H1 (cell line): ENCODE data around the gene ZNF443. TPM values are rescaled to one million over a fixed set of nuclear protein-coding genes. Genes with fewer than 3 reads are reported as not detected.

ENCODE experiments used
- CTCF ChIA-PET: fragments of 300-600 bp; sonication (Branson Sonifier 250); formaldehyde crosslinking; loops from one replicate; lab custom pipeline; 2021; ENCODE audit not compliant: partially characterized antibody; lab: Charles Lee
- POLR2A ChIA-PET: fragments of 300-600 bp; sonication (Branson Sonifier 250); formaldehyde crosslinking; loops from one replicate; lab custom pipeline; 2021; ENCODE audit warnings: inconsistent platforms; ENCODE audit not compliant: partially characterized antibody; lab: Charles Lee
- DNase-seq, 2 experiments: peaks; one replicate each; pipeline versions ENCODE4 v3.0.0 to v3.0.0-alpha.2; 2010 to 2022; ENCODE audit warnings: low spot score in 2 of 2, low read depth in 1 of 2, mixed read lengths in 1 of 2
- FAIRE-seq: peaks from 2 replicates; lab custom pipeline; 2011; peaks lifted over from hg19 to GRCh38; lab: Jason Lieb, UNC
- H2AFZ ChIP-seq: 2 replicates; pipeline ENCODE4 v1.8.1; 2012; ENCODE audit warnings: low read length, inconsistent platforms
- H2AK5ac ChIP-seq: 2 replicates; pipeline ENCODE4 v1.6.1; 2013; ENCODE audit warnings: low read depth, low read length
- H2BK120ac ChIP-seq: replicated peaks from 2 replicates; pipeline ENCODE3; 2013; ENCODE audit warnings: low read depth, low read length, inconsistent platforms
- H2BK12ac ChIP-seq: 2 replicates; pipeline ENCODE4 v1.6.1; 2013; ENCODE audit warnings: low read depth, low read length
- H2BK15ac ChIP-seq: 2 replicates; pipeline ENCODE4 v1.6.1; 2013; ENCODE audit warnings: low read length
- H2BK20ac ChIP-seq: 2 replicates; pipeline ENCODE4 v1.6.1; 2013; ENCODE audit warnings: low read length
- H2BK5ac ChIP-seq: 2 replicates; pipeline ENCODE4 v1.6.1; 2013; ENCODE audit warnings: low read depth, low read length
- H3K14ac ChIP-seq: 2 replicates; pipeline ENCODE4 v1.6.1; 2013; ENCODE audit warnings: inconsistent platforms; ENCODE audit not compliant: insufficient read length
- H3K18ac ChIP-seq: 2 replicates; pipeline ENCODE4 v1.6.1; 2013; ENCODE audit warnings: low read length; ENCODE audit errors: extremely low read depth
- H3K23ac ChIP-seq: 2 replicates; pipeline ENCODE4 v1.6.1; 2013; ENCODE audit warnings: inconsistent platforms; ENCODE audit not compliant: insufficient read length
- H3K23me2 ChIP-seq: 2 replicates; pipeline ENCODE4 v1.6.1; 2013; ENCODE audit warnings: low read depth, low read length
- H3K27ac ChIP-seq: 2 replicates; pipeline ENCODE4 v1.6.1; 2011; ENCODE audit warnings: low read depth, low read length, inconsistent platforms
- H3K27me3 ChIP-seq, 4 experiments: replicated peaks in 1 of 4; 1 replicate in 1 of 4; 2 replicates in 3 of 4; pipeline versions ENCODE4 v1.6.1 to v1.8.1; 2011 to 2013; ENCODE audit warnings: low read length in 3 of 4, mild to moderate bottlenecking in 3 of 4, inconsistent platforms in 2 of 4, mixed read lengths in 2 of 4, moderate library complexity in 1 of 4; ENCODE audit not compliant: control insufficient read depth in 3 of 4, insufficient read depth in 3 of 4; ENCODE audit errors: extremely low read depth in 1 of 4
- H3K36me3 ChIP-seq, 4 experiments: 2 replicates each; pipeline versions ENCODE4 v1.6.1 to v1.8.1; 2011 to 2013; ENCODE audit warnings: mild to moderate bottlenecking in 4 of 4, low read length in 3 of 4, moderate library complexity in 2 of 4, control low read depth in 1 of 4, inconsistent platforms in 1 of 4; ENCODE audit not compliant: insufficient read depth in 4 of 4, control insufficient read depth in 2 of 4
- H3K4ac ChIP-seq: replicated peaks from 2 replicates; pipeline ENCODE3; 2013; ENCODE audit warnings: low read length, low read depth, mixed read lengths, inconsistent platforms; ENCODE audit not compliant: insufficient read length
- H3K4me1 ChIP-seq, 4 experiments: replicated peaks in 1 of 4; 1 replicate in 1 of 4; 2 replicates in 3 of 4; pipeline versions ENCODE4 v1.6.1 to v1.8.1; 2011 to 2013; ENCODE audit warnings: low read length in 3 of 4, inconsistent platforms in 2 of 4, mixed read lengths in 1 of 4; ENCODE audit not compliant: insufficient read depth in 4 of 4, control insufficient read depth in 3 of 4
- H3K4me2 ChIP-seq, 2 experiments: 2 replicates each; pipeline versions ENCODE4 v1.6.1 to v1.8.1; 2011 to 2013; ENCODE audit warnings: low read depth in 2 of 2, low read length in 2 of 2, control low read depth in 1 of 2, inconsistent platforms in 1 of 2, mild to moderate bottlenecking in 1 of 2; ENCODE audit not compliant: insufficient read depth in 1 of 2
- H3K4me3 ChIP-seq, 4 experiments: fragments of 200-600, 300-600 bp in 1 of 4; sonication (generic), shearing (Covaris generic), sonication (Bioruptor Twin) in 1 of 4; 2 replicates each; pipeline versions ENCODE4 v1.5.1 to v1.8.1; 2011 to 2016; ENCODE audit warnings: low read length in 4 of 4, low read depth in 3 of 4, control low read depth in 2 of 4, inconsistent platforms in 2 of 4, mild to moderate bottlenecking in 2 of 4, mixed read lengths in 1 of 4, moderate library complexity in 1 of 4; ENCODE audit not compliant: insufficient read depth in 2 of 4; ENCODE audit errors: extremely low read depth in 1 of 4
- H3K56ac ChIP-seq: replicated peaks from 2 replicates; pipeline ENCODE3; 2013; ENCODE audit warnings: low read depth, mild to moderate bottlenecking, mixed read lengths, low read length, inconsistent platforms; ENCODE audit not compliant: insufficient read length
- H3K79me1 ChIP-seq: 2 replicates; pipeline ENCODE4 v1.6.1; 2013; ENCODE audit warnings: low read depth, low read length, control low read depth
- H3K79me2 ChIP-seq, 2 experiments: 2 replicates each; pipeline versions ENCODE4 v1.6.1 to v1.8.1; 2012 to 2013; ENCODE audit warnings: low read length in 2 of 2, mild to moderate bottlenecking in 2 of 2, inconsistent platforms in 1 of 2; ENCODE audit not compliant: insufficient read depth in 2 of 2, control insufficient read depth in 1 of 2
- H3K9ac ChIP-seq, 4 experiments: replicated peaks in 1 of 4; 1 replicate in 1 of 4; 2 replicates in 3 of 4; pipeline versions ENCODE4 v1.6.1 to v1.8.1; 2011 to 2013; ENCODE audit warnings: low read depth in 3 of 4, low read length in 3 of 4, control low read depth in 2 of 4, mild to moderate bottlenecking in 2 of 4, moderate library complexity in 2 of 4, inconsistent platforms in 1 of 4; ENCODE audit errors: extremely low read depth in 1 of 4
- H3K9me3 ChIP-seq, 2 experiments: 2 replicates each; pipeline versions ENCODE4 v1.6.1 to v1.8.1; 2012 to 2013; ENCODE audit warnings: mild to moderate bottlenecking in 2 of 2, moderate library complexity in 2 of 2, control low read depth in 1 of 2, inconsistent platforms in 1 of 2, low read depth in 1 of 2, low read length in 1 of 2, mixed read lengths in 1 of 2; ENCODE audit not compliant: insufficient read depth in 2 of 2
- H4K20me1 ChIP-seq, 2 experiments: replicated peaks in 1 of 2; 2 replicates each; pipeline versions ENCODE3 to v1.8.1; 2011 to 2013; ENCODE audit warnings: inconsistent platforms in 2 of 2, low read length in 2 of 2, mild to moderate bottlenecking in 1 of 2; ENCODE audit not compliant: insufficient read depth in 2 of 2, control insufficient read depth in 1 of 2
- H4K5ac ChIP-seq: 2 replicates; pipeline ENCODE4 v1.6.1; 2013; ENCODE audit warnings: low read length, low read depth, mixed read lengths, inconsistent platforms; ENCODE audit not compliant: insufficient read length
- H4K8ac ChIP-seq: 2 replicates; pipeline ENCODE4 v1.8.0; 2013; ENCODE audit warnings: mild to moderate bottlenecking, moderate library complexity, low read length, inconsistent platforms; ENCODE audit not compliant: insufficient read depth; ENCODE audit errors: extremely low read depth
- H4K91ac ChIP-seq: replicated peaks from 2 replicates; pipeline ENCODE3; 2013; ENCODE audit warnings: low read length, mixed read lengths, inconsistent platforms; ENCODE audit not compliant: insufficient read length
- CBX8 ChIP-seq: fragments of 300-800, 300-1000 bp; sonication (generic); IDR thresholded peaks from 2 replicates; pipeline ENCODE4 v1.7.1; 2016; ENCODE audit warnings: low read depth, low read length, borderline replicate concordance
- CHD2 ChIP-seq: IDR thresholded peaks from 2 replicates; pipeline ENCODE4 v1.6.1; 2012; ENCODE audit warnings: low read length, improper control_type of control experiment
- FOSL1 ChIP-seq: IDR thresholded peaks from 2 replicates; pipeline ENCODE4 v1.6.1; 2011; ENCODE audit warnings: mild to moderate bottlenecking, low read depth, low read length, moderate library complexity; ENCODE audit not compliant: insufficient read depth
- JUND ChIP-seq: IDR thresholded peaks from 2 replicates; pipeline ENCODE4 v1.6.1; 2011; ENCODE audit warnings: mild to moderate bottlenecking, improper control_type of control experiment, low read length
- KDM1A ChIP-seq: fragments of 200-600, 300-600 bp; sonication (generic); IDR thresholded peaks from 2 replicates; pipeline ENCODE4 v1.7.1; 2016; ENCODE audit warnings: mild to moderate bottlenecking, low read length, borderline replicate concordance
- RBBP5 ChIP-seq: IDR thresholded peaks from 2 replicates; pipeline ENCODE4 v1.7.1; 2012; ENCODE audit warnings: low read depth, mild to moderate bottlenecking, inconsistent platforms, low read length, moderate library complexity, borderline replicate concordance
- SIN3A ChIP-seq, 2 experiments: IDR thresholded peaks in 1 of 2; conservative IDR thresholded peaks in 1 of 2; 2 replicates each; pipeline ENCODE4 v1.6.1; 2011 to 2012; ENCODE audit warnings: low read length in 2 of 2, improper control_type of control experiment in 1 of 2, low read depth in 1 of 2, mild to moderate bottlenecking in 1 of 2
- WGBS, 2 experiments: shearing (Covaris generic) in 1 of 2; methylation state at CpG; one replicate each; pipeline versions ENCODE4 v1.1.6 to v1.1.7; 2013 to 2015; ENCODE audit warnings: low lambda C conversion rate in 2 of 2, mixed read lengths in 2 of 2, inconsistent platforms in 1 of 2, low coverage in 1 of 2, missing lambda C conversion rate in 1 of 2; ENCODE audit not compliant: insufficient replicate concordance in 2 of 2, insufficient coverage in 1 of 2, insufficient read length in 1 of 2; ENCODE audit errors: extremely low coverage in 1 of 2, missing lambda C conversion rate in 1 of 2; 5-methylcytosine and 5-hydroxymethylcytosine counted together
- polyA plus RNA-seq, 7 experiments: library from polyadenylated mRNA; depleted of rRNA in 3 of 7; stranded (reverse) in 5 of 7; unstranded in 2 of 7; fragments of >200 nt in 5 of 7; fragments of 200-250 nt in 2 of 7; gene quantifications; 1 replicate in 5 of 7; 2 replicates in 1 of 7; 4 replicates in 1 of 7; pipeline versions ENCODE4 v1.2.1 to v1.2.3, GENCODE V29; 2011 to 2013; ENCODE audit warnings: missing spikeins in 2 of 7, mixed read lengths in 2 of 7
- total RNA-seq: library from RNA; stranded (reverse); fragmentation: NEBNext Ultra II Directional; extraction: Animal tissue kit (Norgen Biotek cat#: 25700); gene quantifications from 2 replicates; pipeline ENCODE4 v1.2.1, GENCODE V29; 2021

The ZNF443 gene
- total and polyA plus RNA-seq, 2 of the 8 experiments (the other 6 are each of a cell fraction or from before 2014, with no cell fraction given) = 1.4 to 7.8 TPM

DNA sequence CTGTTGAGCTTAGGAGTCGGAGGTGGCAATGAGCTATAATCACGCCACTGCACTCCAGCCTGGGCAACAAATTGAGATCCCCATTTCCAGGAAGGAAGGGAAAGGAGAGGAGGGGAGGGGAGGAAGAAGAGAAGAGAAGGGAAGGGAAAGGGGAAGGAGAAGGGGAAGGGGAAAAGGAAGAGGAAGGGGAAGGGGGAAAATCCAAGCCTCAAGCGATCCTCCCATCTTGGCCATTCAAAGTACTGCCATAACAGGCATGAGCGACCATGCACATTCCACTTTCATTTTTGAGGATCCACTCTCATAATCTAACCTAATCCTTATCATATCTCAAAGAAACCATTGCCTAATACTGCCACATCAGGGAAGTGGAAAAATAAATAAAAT is 14.9 kb downstream of the ZNF443 start:
- no peak overlapping the region for H2BK15ac ChIP-seq
- ChIA-PET CTCF (interaction anchor here (0.6 to 0.7 kb wide), 2 partner anchors 198 to 1795 kb away, joined by 3 to 4 read pairs; no protein-coding TSS in a partner anchor), POLR2A (interaction anchor here (0.7 to 0.8 kb wide), 2 partner anchors 8 to 120 kb away, joined by 3 read pairs; no protein-coding TSS in a partner anchor)
- H2BK20ac ChIP-seq = no peak overlapping the region
- no peaks in the 10 kb centered on the region for H3K4me1 ChIP-seq
- no peak overlapping the region for H4K5ac ChIP-seq
- no peak overlapping the region for H2BK5ac ChIP-seq
- H3K4me2 ChIP-seq = no peak overlapping the region
- H3K56ac ChIP-seq = no peak overlapping the region
- peaks cover 0 to 29% (median 12%) of the 10 kb centered on the region in 4 experiments; a peak in 7 of 8 replicates for H3K36me3 ChIP-seq
- H4K91ac ChIP-seq = no peak overlapping the region
- FAIRE-seq (no peak), DNase-seq (no peak)
- no peak overlapping the region for H4K8ac ChIP-seq
- H3K27me3 ChIP-seq = no peaks in the 10 kb centered on the region
- TF ChIP-seq KDM1A (no peak), FOSL1 (no peak), CBX8 (no peak), JUND (no peak), SIN3A (conservative IDR thresholded peaks at IDR 0.05 in 1 of 2, IDR thresholded peaks at IDR 0.05 in 1 of 2; ENCODE audit: low read depth in 1 of 2, low read length in 2 of 2) (no peak), CHD2 (no peak), RBBP5 (no peak)
- H3K14ac ChIP-seq = no peak overlapping the region
- H2AK5ac ChIP-seq = no peak overlapping the region
- no peak overlapping the region for H2BK120ac ChIP-seq
- H3K27ac ChIP-seq = no peak overlapping the region
- H3K23ac ChIP-seq = no peak overlapping the region
- no peaks in the 10 kb centered on the region for H3K79me1 ChIP-seq
- H3K23me2 ChIP-seq = no peaks in the 10 kb centered on the region
- H3K9ac ChIP-seq = no peak overlapping the region
- WGBS, 2 experiments = 85% methylated on average over 3 of the region's 4 CpGs; no CpG with 5 or more reads in 1 of the 2 experiments
- H2BK12ac ChIP-seq = no peak overlapping the region
- no peak overlapping the region for H3K4me3 ChIP-seq
- H2AFZ ChIP-seq = no peak overlapping the region
- no peaks in the 10 kb centered on the region for H3K79me2 ChIP-seq
- no peaks in the 10 kb centered on the region for H4K20me1 ChIP-seq
- H3K4ac ChIP-seq = no peak overlapping the region
- H3K18ac ChIP-seq = no peak overlapping the region
- peaks cover 7 to 9% of the 10 kb centered on the region in 2 experiments; a peak in 3 of 4 replicates for H3K9me3 ChIP-seq
